DND-41 (cell line): ENCODE measurements around the gene MICU1.

Experiments
- ATAC-seq: fragments of 200-7000 bp; cut with Tn5 transposase; 3 replicates; pipeline ENCODE4 v1.9.1; 2021; ENCODE audit warnings: low read depth; ENCODE audit not compliant: insufficient read depth
- DNase-seq: peaks from one replicate; pipeline ENCODE4 v3.0.0-alpha.2; 2020
- H2AFZ ChIP-seq: 2 replicates; pipeline ENCODE4 v1.6.0; 2012; ENCODE audit warnings: low read depth, low read length
- H3K27ac ChIP-seq: 2 replicates; pipeline ENCODE4 v1.5.1; 2012; ENCODE audit warnings: low read length, inconsistent platforms
- H3K27me3 ChIP-seq: fragments of 200-600 bp; sonication (generic); 2 replicates; pipeline ENCODE4 v1.6.0; 2012; ENCODE audit warnings: low read length, mild to moderate bottlenecking, inconsistent platforms; ENCODE audit not compliant: insufficient read depth, poor library complexity
- H3K36me3 ChIP-seq: 2 replicates; pipeline ENCODE4 v1.5.1; 2012; ENCODE audit warnings: low read length, inconsistent platforms; ENCODE audit not compliant: insufficient read depth
- H3K4me1 ChIP-seq: 2 replicates; pipeline ENCODE4 v1.5.1; 2012; ENCODE audit warnings: mild to moderate bottlenecking, low read length; ENCODE audit not compliant: insufficient read depth
- H3K4me2 ChIP-seq: 2 replicates; pipeline ENCODE4 v1.6.0; 2012; ENCODE audit warnings: mild to moderate bottlenecking, moderate library complexity, low read length, inconsistent platforms; ENCODE audit not compliant: insufficient read depth
- H3K4me3 ChIP-seq, 2 experiments: fragments of 200-600 bp in 1 of 2; shearing (Covaris generic) in 1 of 2; 2 replicates each; pipeline ENCODE4 v1.5.1; 2012 to 2016; ENCODE audit warnings: inconsistent platforms in 2 of 2, low read length in 2 of 2, mild to moderate bottlenecking in 2 of 2, low read depth in 1 of 2, moderate library complexity in 1 of 2
- H3K79me2 ChIP-seq: 2 replicates; pipeline ENCODE4 v1.6.0; 2012; ENCODE audit warnings: low read length, inconsistent platforms; ENCODE audit not compliant: insufficient read depth
- H3K9ac ChIP-seq: 2 replicates; pipeline ENCODE4 v1.6.0; 2012; ENCODE audit warnings: low read depth, mild to moderate bottlenecking, inconsistent platforms, low read length, moderate library complexity
- H3K9me3 ChIP-seq: 2 replicates; pipeline ENCODE4 v1.5.1; 2012; ENCODE audit warnings: low read length, moderate library complexity, mild to moderate bottlenecking, inconsistent platforms; ENCODE audit not compliant: insufficient read depth, severe bottlenecking
- H4K20me1 ChIP-seq: 2 replicates; pipeline ENCODE4 v1.6.0; 2012; ENCODE audit warnings: low read length; ENCODE audit not compliant: insufficient read depth
- CTCF ChIP-seq: IDR thresholded peaks from 2 replicates; pipeline ENCODE4 v1.5.1; 2012; ENCODE audit warnings: borderline replicate concordance, low read length, moderate library complexity, mild to moderate bottlenecking; ENCODE audit not compliant: poor library complexity, severe bottlenecking; ENCODE audit errors: extremely low read depth
- EZH2 ChIP-seq: IDR thresholded peaks from 3 replicates; pipeline ENCODE4 v1.6.1; 2012; ENCODE audit warnings: borderline replicate concordance, low read depth, mild to moderate bottlenecking, moderate library complexity, low read length, inconsistent platforms; ENCODE audit not compliant: severe bottlenecking

The MICU1 gene

GRCh38 chr10:72460284-72460876, 165.5 kb downstream of the MICU1 start:
- H3K27ac ChIP-seq = no peak overlapping the region
- no peak for ATAC-seq
- H3K4me2 ChIP-seq = no peak overlapping the region

GRCh38 chr10:72459301-72459700, 166.6 kb downstream of the MICU1 start:
- Histone ChIP-seq H3K4me3 (no peak overlapping the region), H3K4me2 (no peak overlapping the region), H3K27me3 (no peaks in the 10 kb centered on the region), H4K20me1 (no peaks in the 10 kb centered on the region), H2AFZ (no peak overlapping the region), H3K79me2 (no peaks in the 10 kb centered on the region), H3K27ac (no peak overlapping the region), H3K4me1 (no peaks in the 10 kb centered on the region), H3K9ac (no peak overlapping the region), H3K36me3 (no peaks in the 10 kb centered on the region), H3K9me3 (no peaks in the 10 kb centered on the region)
- TF ChIP-seq EZH2 (no peak), CTCF (no peak)
- no peak for DNase-seq
- no peak for ATAC-seq

More at GRCh38 chr10:72460284-72460876, 165.5 kb downstream of the MICU1 start:
- DNase-seq = no peak
- Histone ChIP-seq H3K27me3 (no peaks in the 10 kb centered on the region), H3K4me3 (no peak overlapping the region), H3K9ac (no peak overlapping the region), H3K36me3 (no peaks in the 10 kb centered on the region), H3K4me1 (no peaks in the 10 kb centered on the region), H4K20me1 (no peaks in the 10 kb centered on the region), H3K79me2 (no peaks in the 10 kb centered on the region), H2AFZ (no peak overlapping the region), H3K9me3 (no peaks in the 10 kb centered on the region)
- TF ChIP-seq EZH2 (no peak), CTCF (no peak)

- Histone ChIP-seq H3K79me2 (no peaks in the 10 kb centered on the region), H3K9ac (no peak overlapping the region), H4K20me1 (no peaks in the 10 kb centered on the region), H3K4me2 (no peak overlapping the region), H2AFZ (no peak overlapping the region), H3K4me1 (no peaks in the 10 kb centered on the region), H3K9me3 (no peaks in the 10 kb centered on the region), H3K36me3 (0 out of 2 replicates have a peak, but pooled peaks cover 3% of the 10 kb centered on the region), H3K27me3 (no peaks in the 10 kb centered on the region), H3K4me3 (no peak overlapping the region), H3K27ac (no peak overlapping the region)
- TF ChIP-seq CTCF (no peak), EZH2 (no peak)
- no peak for ATAC-seq
- no peak for DNase-seq
These were observed 169.8 kb downstream of the MICU1 start for GRCh38 chr10:72455889-72456595.
